ENCODE results near the gene STX8. TPM values are rescaled to one million over a fixed set of nuclear protein-coding genes. Genes with fewer than 3 reads are reported as not detected.

Gene STX8
- total RNA-seq, 2 experiments from 2014 or later: 57.9 to 74.2 TPM

GRCh38 chr17:9444687-9445086 lies 130.9 kb downstream of the STX8 start:
- Mint-ChIP-seq H3K27ac (no peak overlapping the region), H3K4me3 (no peak overlapping the region), H3K27me3 (no peaks in the 10 kb centered on the region), H3K36me3 (peaks cover 6% of the 10 kb centered on the region), H3K9me3 (ENCODE audit: low read depth) (no peaks in the 10 kb centered on the region), H3K4me1 (no peaks in the 10 kb centered on the region)
- no peak for DNase-seq
- no peak for ATAC-seq
- CTCF ChIA-PET: no interaction called here

DNA sequence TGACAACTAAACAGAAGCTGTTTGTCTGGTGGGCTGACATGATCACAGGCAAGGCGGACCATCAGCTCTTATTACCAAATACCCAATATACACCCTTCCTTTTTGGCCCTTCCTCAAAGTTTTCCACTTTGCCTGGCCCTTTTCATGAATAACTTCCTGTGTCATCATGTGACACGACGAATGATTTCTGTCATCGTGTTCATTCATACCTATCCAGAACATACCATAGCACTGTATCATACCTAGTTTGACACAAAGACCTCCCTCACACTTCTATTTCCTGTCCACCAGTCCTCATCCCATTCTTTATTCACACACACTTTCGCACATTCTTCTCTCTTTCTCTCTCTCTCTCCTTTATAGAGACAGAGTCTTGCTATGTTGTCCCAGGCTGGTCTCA lies 131.8 kb downstream of the STX8 start:
- no peaks in the 10 kb centered on the region for H3K9me3 Mint-ChIP-seq (ENCODE audit: low read depth)
- H3K27me3 Mint-ChIP-seq: no peaks in the 10 kb centered on the region
- no peak overlapping the region for H3K4me3 Mint-ChIP-seq
- CTCF ChIA-PET: no interaction called here
- ATAC-seq: no peak
- peaks cover 6% of the 10 kb centered on the region for H3K36me3 Mint-ChIP-seq
- H3K27ac Mint-ChIP-seq: no peak overlapping the region
- H3K4me1 Mint-ChIP-seq: no peaks in the 10 kb centered on the region
- DNase-seq: no peak

- CTCF ChIA-PET: no interaction called here
- no peak overlapping the region for H3K4me3 Mint-ChIP-seq
- peaks cover 8% of the 10 kb centered on the region for H3K36me3 Mint-ChIP-seq
- H3K4me1 Mint-ChIP-seq: no peaks in the 10 kb centered on the region
- H3K27me3 Mint-ChIP-seq: no peaks in the 10 kb centered on the region
- H3K9me3 Mint-ChIP-seq (ENCODE audit: low read depth): no peaks in the 10 kb centered on the region
- H3K27ac Mint-ChIP-seq: no peak overlapping the region
- ATAC-seq: no peak
- DNase-seq: no peak
Observed at GRCh38 chr17:9439851-9440250, 135.8 kb downstream of the STX8 start.

DNA sequence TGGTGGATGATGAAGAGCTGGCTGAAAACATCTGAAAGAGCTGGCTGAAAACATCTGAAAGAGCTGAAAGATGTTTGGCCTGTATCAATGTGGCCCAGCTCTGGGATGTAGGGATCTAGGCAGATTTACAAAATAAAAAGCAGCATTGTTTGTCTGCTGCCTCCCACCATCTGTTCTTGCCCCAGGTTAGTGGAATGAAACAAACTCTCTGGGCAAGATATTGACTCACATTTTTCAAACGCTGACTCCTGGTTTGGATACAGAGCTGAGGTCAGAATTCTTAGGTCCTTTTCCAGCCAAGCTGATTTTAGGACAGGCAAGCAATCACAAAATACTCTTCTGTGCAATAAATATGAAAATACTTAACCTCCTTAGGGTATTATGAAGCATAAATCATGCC lies 139.0 kb downstream of the STX8 start:
- H3K27me3 Mint-ChIP-seq: no peaks in the 10 kb centered on the region
- H3K27ac Mint-ChIP-seq: no peak overlapping the region
- CTCF ChIA-PET: no interaction called here
- H3K36me3 Mint-ChIP-seq: peaks cover 11% of the 10 kb centered on the region
- no peak for DNase-seq
- no peak for ATAC-seq
- peaks cover 15% of the 10 kb centered on the region for H3K4me1 Mint-ChIP-seq
- H3K4me3 Mint-ChIP-seq: no peak overlapping the region
- H3K9me3 Mint-ChIP-seq (ENCODE audit: low read depth): no peaks in the 10 kb centered on the region

DNA sequence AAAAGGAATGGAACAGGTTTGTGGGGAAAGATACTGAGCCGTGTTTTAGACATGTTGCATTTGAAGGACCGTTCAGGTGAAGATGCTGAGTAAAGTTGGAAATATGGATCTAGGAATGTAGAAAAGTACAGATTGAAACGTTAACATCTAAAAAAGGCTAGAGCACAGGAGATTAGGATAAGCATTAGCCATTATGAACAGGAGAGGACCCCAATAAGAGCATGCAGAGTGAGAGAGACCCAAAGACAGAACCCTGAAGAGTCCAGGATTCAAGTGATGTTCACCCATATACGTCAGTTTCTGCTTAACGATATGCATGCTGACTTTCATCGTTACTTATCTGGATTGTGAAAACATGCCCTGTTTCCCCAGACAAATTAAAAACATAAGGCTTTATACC lies 140.5 kb downstream of the STX8 start:
- CTCF ChIA-PET: no interaction called here
- Mint-ChIP-seq H3K4me3 (no peak overlapping the region), H3K4me1 (peaks cover 15% of the 10 kb centered on the region), H3K36me3 (peaks cover 5% of the 10 kb centered on the region), H3K27me3 (no peaks in the 10 kb centered on the region), H3K9me3 (ENCODE audit: low read depth) (no peaks in the 10 kb centered on the region), H3K27ac (no peak overlapping the region)
- DNase-seq (no peak), ATAC-seq (no peak)

DNA sequence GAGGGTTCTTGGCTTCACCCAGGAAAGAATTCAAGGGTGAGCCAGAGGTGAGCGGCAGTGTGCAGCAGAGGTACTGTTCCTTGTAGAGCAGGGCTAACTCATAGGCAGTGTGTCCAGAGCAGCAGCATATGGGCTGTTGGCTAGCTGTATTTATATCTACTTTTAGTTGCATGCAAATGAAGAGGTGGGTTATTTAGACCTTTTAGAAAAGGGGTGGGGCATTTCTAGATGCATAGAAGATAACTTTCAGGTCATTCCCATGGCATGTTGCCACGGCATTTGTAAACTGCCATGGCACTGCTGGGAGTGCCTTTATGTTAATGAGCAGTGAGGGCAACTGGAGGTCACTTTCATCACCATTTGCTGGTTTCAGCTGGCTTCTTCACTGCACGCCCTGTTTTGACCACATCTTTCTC lies 141.0 kb downstream of the STX8 start:
- CTCF ChIA-PET: no interaction called here
- no peak for ATAC-seq
- no peak overlapping the region for H3K4me3 Mint-ChIP-seq
- H3K36me3 Mint-ChIP-seq: peaks cover 5% of the 10 kb centered on the region
- H3K27ac Mint-ChIP-seq: no peak overlapping the region
- no peak for DNase-seq
- no peaks in the 10 kb centered on the region for H3K9me3 Mint-ChIP-seq (ENCODE audit: low read depth)
- no peaks in the 10 kb centered on the region for H3K27me3 Mint-ChIP-seq
- peaks cover 15% of the 10 kb centered on the region for H3K4me1 Mint-ChIP-seq

DNA sequence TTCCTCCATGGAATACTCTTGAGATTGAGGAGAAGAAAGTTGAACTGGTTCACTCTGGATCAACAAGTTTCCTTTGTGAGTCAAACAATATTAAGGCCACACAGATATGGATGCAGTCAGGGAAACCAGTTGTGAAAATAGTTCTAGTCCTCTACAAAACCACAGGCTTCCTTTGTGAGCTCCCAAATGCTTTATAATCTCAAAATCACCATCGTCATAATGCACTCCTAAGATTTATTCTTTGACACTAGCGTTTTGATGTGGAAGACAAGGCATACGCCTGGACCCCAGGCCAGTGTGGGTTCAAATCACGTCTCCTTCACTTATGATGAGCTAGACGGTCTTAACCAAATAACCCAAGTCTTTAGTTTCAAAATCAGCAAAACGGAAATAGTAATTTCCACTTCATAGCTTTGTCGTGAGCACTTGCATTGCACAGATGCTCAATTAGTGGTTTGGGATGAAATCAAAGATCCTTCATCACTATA lies 142.6 kb downstream of the STX8 start:
- H3K4me1 Mint-ChIP-seq: peaks cover 15% of the 10 kb centered on the region
- H3K4me3 Mint-ChIP-seq: no peak overlapping the region
- ATAC-seq (peak; percentile 51), DNase-seq (no peak)
- CTCF ChIA-PET: interaction anchor here (0.5 to 1.3 kb wide), 5 partner anchors 13 to 1104 kb away, joined by 3 read pairs; no protein-coding TSS in a partner anchor
- H3K9me3 Mint-ChIP-seq (ENCODE audit: low read depth): no peaks in the 10 kb centered on the region
- no peaks in the 10 kb centered on the region for H3K27me3 Mint-ChIP-seq
- H3K36me3 Mint-ChIP-seq: peaks cover 5% of the 10 kb centered on the region
- no peak overlapping the region for H3K27ac Mint-ChIP-seq

DNA sequence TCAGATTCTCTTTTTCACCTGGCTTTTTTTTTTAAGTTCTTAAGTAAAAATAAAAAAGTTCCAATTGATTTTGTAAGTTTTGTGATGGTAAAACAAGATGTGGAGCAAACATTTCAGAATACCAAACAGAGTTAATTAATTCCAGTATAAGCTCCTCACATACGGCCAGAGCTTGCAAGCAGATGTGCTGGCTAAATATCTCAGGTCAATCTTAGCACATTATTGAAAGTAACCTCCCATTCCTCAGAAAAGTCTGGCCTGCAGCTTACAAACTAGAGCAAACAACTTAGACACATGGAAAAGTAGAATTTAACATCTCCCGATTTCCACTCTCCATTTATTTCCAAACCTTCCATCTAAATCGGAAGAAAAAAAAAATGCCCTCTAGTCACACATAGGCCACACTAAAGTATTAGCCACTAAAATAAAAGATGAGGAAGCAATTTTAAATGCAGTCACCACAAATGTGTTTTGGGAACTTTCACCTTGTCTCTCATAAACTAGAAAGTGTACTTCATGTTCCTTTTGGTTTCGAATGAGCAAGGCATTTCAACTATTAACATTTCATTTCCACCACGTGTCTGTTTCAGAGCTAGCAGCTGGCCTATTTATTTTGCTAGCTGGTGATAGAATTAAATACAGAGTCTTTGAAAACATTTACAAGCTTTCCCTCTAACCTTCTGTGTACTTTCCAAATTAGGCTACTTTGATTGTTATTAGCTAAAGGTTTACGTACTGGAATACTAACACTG lies 143.3 kb downstream of the STX8 start:
- Mint-ChIP-seq H3K27me3 (no peaks in the 10 kb centered on the region), H3K9me3 (ENCODE audit: low read depth) (no peaks in the 10 kb centered on the region), H3K4me1 (peaks cover 15% of the 10 kb centered on the region), H3K36me3 (peaks cover 5% of the 10 kb centered on the region), H3K27ac (no peak overlapping the region), H3K4me3 (no peak overlapping the region)
- CTCF ChIA-PET: interaction anchor here (0.5 to 1.3 kb wide), 4 partner anchors 16 to 1104 kb away, joined by 3 read pairs; no protein-coding TSS in a partner anchor
- no peak for DNase-seq
- ATAC-seq: no peak

- peaks cover 5% of the 10 kb centered on the region for H3K36me3 Mint-ChIP-seq
- H3K4me1 Mint-ChIP-seq: peaks cover 15% of the 10 kb centered on the region
- H3K4me3 Mint-ChIP-seq: no peak overlapping the region
- H3K27me3 Mint-ChIP-seq: no peaks in the 10 kb centered on the region
- no peak overlapping the region for H3K27ac Mint-ChIP-seq
- H3K9me3 Mint-ChIP-seq (ENCODE audit: low read depth): no peaks in the 10 kb centered on the region
- CTCF ChIA-PET: no interaction called here
- DNase-seq (no peak), ATAC-seq (no peak)
Observed at GRCh38 chr17:9431620-9432019, 144.0 kb downstream of the STX8 start.

DNA sequence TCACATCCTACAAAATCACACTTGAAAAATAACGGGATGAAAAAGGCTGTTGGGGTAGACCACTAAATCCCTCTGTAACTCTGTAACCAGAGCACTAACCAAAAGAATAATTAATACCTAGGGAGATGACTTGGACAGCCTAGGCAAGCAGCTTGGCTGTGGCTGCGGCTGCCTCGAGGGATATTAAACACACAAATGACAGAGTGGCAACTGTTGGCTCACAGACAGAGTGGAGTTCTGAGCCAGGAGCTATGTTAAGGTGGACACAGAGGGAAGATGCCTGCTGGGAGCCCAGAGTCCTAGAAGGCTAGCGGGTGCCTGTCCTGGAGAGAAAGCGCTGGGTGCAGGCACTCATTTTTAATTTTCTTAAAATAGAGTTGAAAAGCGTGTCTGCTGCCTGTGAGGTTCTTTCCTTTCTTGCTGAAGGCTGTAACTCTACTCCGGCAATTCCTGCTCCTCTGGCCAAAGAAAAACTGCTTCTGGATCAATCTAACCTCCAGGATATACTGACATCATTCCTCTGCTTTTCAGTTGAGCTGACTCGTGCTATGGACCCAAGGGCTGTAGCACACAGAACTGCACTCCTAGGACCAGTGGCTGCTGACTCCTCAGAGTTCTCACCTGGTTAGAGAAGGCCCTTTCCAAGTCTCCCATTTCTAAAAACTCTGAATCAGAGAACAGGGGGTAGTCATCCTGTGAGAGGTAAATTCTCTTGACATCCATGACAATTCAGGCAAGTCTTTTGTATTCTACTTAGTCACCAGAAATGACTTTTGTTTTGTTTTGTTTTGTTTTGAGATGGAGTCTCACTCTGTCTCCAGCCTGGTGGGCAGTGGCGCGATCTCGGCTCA lies 147.9 kb downstream of the STX8 start:
- no peaks in the 10 kb centered on the region for H3K9me3 Mint-ChIP-seq (ENCODE audit: low read depth)
- no peak for DNase-seq
- CTCF ChIA-PET: no interaction called here
- ATAC-seq: no peak
- no peaks in the 10 kb centered on the region for H3K27me3 Mint-ChIP-seq
- H3K4me1 Mint-ChIP-seq: peaks cover 5% of the 10 kb centered on the region
- no peak overlapping the region for H3K4me3 Mint-ChIP-seq
- H3K36me3 Mint-ChIP-seq: no peaks in the 10 kb centered on the region
- H3K27ac Mint-ChIP-seq: no peak overlapping the region

- DNase-seq: no peak
- no peak overlapping the region for H3K27ac Mint-ChIP-seq
- CTCF ChIA-PET: no interaction called here
- H3K4me1 Mint-ChIP-seq: no peaks in the 10 kb centered on the region
- H3K4me3 Mint-ChIP-seq: no peak overlapping the region
- no peaks in the 10 kb centered on the region for H3K27me3 Mint-ChIP-seq
- H3K36me3 Mint-ChIP-seq: peaks cover 2% of the 10 kb centered on the region
- no peak for ATAC-seq
- no peaks in the 10 kb centered on the region for H3K9me3 Mint-ChIP-seq (ENCODE audit: low read depth)
Observed at GRCh38 chr17:9424071-9424640, 151.5 kb downstream of the STX8 start.

GRCh38 chr17:9421525-9421924 lies 154.1 kb downstream of the STX8 start:
- DNase-seq (no peak), ATAC-seq (no peak)
- CTCF ChIA-PET: no interaction called here
- Mint-ChIP-seq H3K27ac (no peak overlapping the region), H3K36me3 (peaks cover 9% of the 10 kb centered on the region), H3K4me3 (no peak overlapping the region), H3K27me3 (no peaks in the 10 kb centered on the region), H3K4me1 (no peaks in the 10 kb centered on the region), H3K9me3 (ENCODE audit: low read depth) (no peaks in the 10 kb centered on the region)

- CTCF ChIA-PET: interaction anchor here (0.9 kb wide), 1 partner anchor 13 kb away, joined by 3 read pairs; no protein-coding TSS in a partner anchor
- H3K36me3 Mint-ChIP-seq: peaks cover 10% of the 10 kb centered on the region
- ATAC-seq: no peak
- no peak for DNase-seq
- no peaks in the 10 kb centered on the region for H3K4me1 Mint-ChIP-seq
- H3K4me3 Mint-ChIP-seq: no peak overlapping the region
- H3K27me3 Mint-ChIP-seq: no peaks in the 10 kb centered on the region
- no peak overlapping the region for H3K27ac Mint-ChIP-seq
- peaks cover 3% of the 10 kb centered on the region for H3K9me3 Mint-ChIP-seq (ENCODE audit: low read depth)
Observed at GRCh38 chr17:9419932-9420453, 155.6 kb downstream of the STX8 start.
